ENCODE results near the gene CD101. TPM values are rescaled to one million over a fixed set of nuclear protein-coding genes. Genes with fewer than 3 reads are reported as not detected.

Gene CD101
- total RNA-seq, 1 donor from 2014 or later = 0.08 TPM

DNA sequence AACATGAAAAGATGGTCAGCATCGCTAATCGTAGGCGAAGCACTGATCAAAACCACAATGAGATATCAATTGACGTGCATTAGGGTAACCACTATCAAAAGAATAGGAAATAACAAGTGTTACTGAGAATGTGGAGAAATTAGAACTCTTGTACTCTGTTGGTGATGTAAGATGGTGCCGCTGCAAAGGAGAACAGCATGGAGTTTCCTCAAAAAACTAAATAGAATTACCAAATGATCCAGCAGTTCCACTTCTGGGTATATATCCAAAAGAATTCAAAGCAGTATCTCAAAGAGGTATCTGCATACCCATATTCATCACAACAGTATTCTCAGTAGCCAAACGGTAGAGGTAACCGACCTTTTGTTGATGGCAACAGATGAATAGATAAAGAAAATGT is 8.3 kb upstream of the CD101 start:
- DNase-seq (ENCODE audit: low read depth) = no peak
- Histone ChIP-seq H3K36me3 (ENCODE audit: control insufficient read depth, insufficient read depth, low read length) (no peaks in the 10 kb centered on the region), H3K4me3 (ENCODE audit: low read depth, low read length) (no peak overlapping the region), H3K27me3 (ENCODE audit: control insufficient read depth, insufficient read depth, low read length) (no peaks in the 10 kb centered on the region)
- no peak for TF ChIP-seq CTCF (IDR thresholded peaks at IDR 0.05; ENCODE audit: insufficient read depth, low read length, poor library complexity, severe bottlenecking)

- TF ChIP-seq CTCF (IDR thresholded peaks at IDR 0.05; ENCODE audit: insufficient read depth, low read length, poor library complexity, severe bottlenecking) = no peak
- H3K36me3 ChIP-seq (ENCODE audit: control insufficient read depth, insufficient read depth, low read length) = no peaks in the 10 kb centered on the region
- no peak overlapping the region for H3K4me3 ChIP-seq (ENCODE audit: low read depth, low read length)
- DNase-seq (ENCODE audit: low read depth) = no peak
- H3K27me3 ChIP-seq (ENCODE audit: control insufficient read depth, insufficient read depth, low read length) = no peaks in the 10 kb centered on the region
These were observed 7.1 kb upstream of the CD101 start for GRCh38 chr1:116994411-116994810.

DNA sequence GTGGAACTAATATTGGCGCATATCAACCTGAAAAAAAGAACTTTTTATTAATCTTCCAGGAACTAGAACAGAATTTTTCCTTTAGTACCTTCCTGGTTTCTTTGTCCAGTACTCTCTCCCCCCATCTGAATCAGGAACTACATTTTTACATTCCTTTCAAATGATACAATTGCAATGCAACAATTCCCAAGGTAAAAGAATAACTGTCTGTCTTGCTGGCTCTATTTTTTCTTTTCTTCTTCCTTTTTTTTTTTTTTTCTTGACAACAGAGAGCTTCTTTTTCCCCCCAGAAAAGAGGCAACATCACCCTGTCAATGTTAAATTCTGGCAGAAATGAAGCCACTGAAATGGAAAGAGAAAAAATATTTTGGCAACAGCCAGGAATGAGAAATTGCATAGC is 4.5 kb upstream of the CD101 start:
- Histone ChIP-seq H3K4me3 (ENCODE audit: low read depth, low read length) (no peak overlapping the region), H3K36me3 (ENCODE audit: control insufficient read depth, insufficient read depth, low read length) (no peaks in the 10 kb centered on the region), H3K27me3 (ENCODE audit: control insufficient read depth, insufficient read depth, low read length) (no peaks in the 10 kb centered on the region)
- peak; percentile 44 for DNase-seq (ENCODE audit: low read depth)
- no peak for TF ChIP-seq CTCF (IDR thresholded peaks at IDR 0.05; ENCODE audit: insufficient read depth, low read length, poor library complexity, severe bottlenecking)

GRCh38 chr1:116997636-116998035 is 3.9 kb upstream of the CD101 start:
- TF ChIP-seq CTCF (IDR thresholded peaks at IDR 0.05; ENCODE audit: insufficient read depth, low read length, poor library complexity, severe bottlenecking) = no peak
- Histone ChIP-seq H3K36me3 (ENCODE audit: control insufficient read depth, insufficient read depth, low read length) (no peaks in the 10 kb centered on the region), H3K27me3 (ENCODE audit: control insufficient read depth, insufficient read depth, low read length) (no peaks in the 10 kb centered on the region), H3K4me3 (ENCODE audit: low read depth, low read length) (no peak overlapping the region)
- DNase-seq (ENCODE audit: low read depth) = no peak

DNA sequence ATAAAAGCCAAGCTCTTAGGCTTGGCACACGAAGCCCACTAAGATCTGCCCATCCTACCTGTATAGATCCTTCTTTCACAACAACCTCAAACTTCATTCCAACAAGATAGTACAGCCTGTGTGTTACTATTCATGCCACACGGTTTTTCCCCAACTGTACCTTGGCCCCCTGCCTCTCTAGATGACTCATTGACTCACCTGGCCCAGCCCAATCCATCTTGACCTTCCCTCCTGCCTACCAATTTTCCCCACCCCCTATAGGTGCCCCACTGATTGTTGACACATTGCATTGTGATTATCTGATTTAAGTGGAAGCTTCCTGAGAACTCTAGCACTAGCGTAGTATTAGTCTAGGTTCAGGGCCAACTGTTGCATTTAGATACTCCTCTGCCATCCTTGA is 2.0 kb upstream of the CD101 start:
- Histone ChIP-seq H3K36me3 (ENCODE audit: control insufficient read depth, insufficient read depth, low read length) (no peaks in the 10 kb centered on the region), H3K4me3 (ENCODE audit: low read depth, low read length) (no peak overlapping the region), H3K27me3 (ENCODE audit: control insufficient read depth, insufficient read depth, low read length) (no peaks in the 10 kb centered on the region)
- TF ChIP-seq CTCF (IDR thresholded peaks at IDR 0.05; ENCODE audit: insufficient read depth, low read length, poor library complexity, severe bottlenecking) = no peak
- DNase-seq (ENCODE audit: low read depth) = no peak

DNA sequence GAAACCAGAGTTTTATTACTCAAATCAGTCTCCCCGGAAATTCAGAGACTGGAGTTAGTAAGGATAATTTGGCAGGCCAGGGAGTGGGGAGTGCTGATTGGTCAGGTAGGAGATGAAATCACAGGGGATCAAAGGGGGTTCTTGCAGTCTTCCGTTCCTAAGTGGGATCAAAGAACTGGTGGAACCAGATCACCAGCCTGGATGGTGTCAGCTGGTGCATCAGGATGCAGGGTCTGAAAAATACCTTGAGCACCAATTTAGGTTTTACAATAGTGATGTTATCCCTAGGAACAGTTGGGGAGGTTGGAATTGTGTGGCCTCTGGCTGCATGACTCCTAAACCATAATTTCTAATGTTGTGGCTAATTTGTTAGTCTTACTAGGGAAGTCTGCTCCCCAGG is 1.4 kb upstream of the CD101 start:
- Histone ChIP-seq H3K27me3 (ENCODE audit: control insufficient read depth, insufficient read depth, low read length) (no peaks in the 10 kb centered on the region), H3K36me3 (ENCODE audit: control insufficient read depth, insufficient read depth, low read length) (no peaks in the 10 kb centered on the region), H3K4me3 (ENCODE audit: low read depth, low read length) (no peak overlapping the region)
- TF ChIP-seq CTCF (IDR thresholded peaks at IDR 0.05; ENCODE audit: insufficient read depth, low read length, poor library complexity, severe bottlenecking) = no peak
- DNase-seq (ENCODE audit: low read depth) = no peak

Data from kidney epithelial cell (primary cell).